GM12878 (cell line): ENCODE results near the gene PPFIA4. TPM values are rescaled to one million over a fixed set of nuclear protein-coding genes. Genes with fewer than 3 reads are reported as not detected.
A peak's percentile ranks its signal among the peaks of the same experiment; 100 is the strongest.

Source experiments
- ATAC-seq: fragments of 200-7000 bp; cut with Tn5 transposase; 3 replicates; pipeline ENCODE4 v1.9.1; 2020; ENCODE audit warnings: mild to moderate bottlenecking, moderate library complexity
- BruUV-seq: library from RNA; stranded (reverse); fragments of 400-500 nt; replicated peaks from 2 replicates; lab custom pipeline; 2021; lab: Mats Ljungman, UMichigan
- CTCF ChIA-PET: fragments of 300-600 bp; sonication (Branson Sonifier 250); formaldehyde crosslinking; extraction: SDS; loops from one replicate; lab custom pipeline; 2021; ENCODE audit warnings: inconsistent platforms; lab: Yijun Ruan, JAX
- POLR2A ChIA-PET: fragments of 350-600 bp; formaldehyde crosslinking; extraction: SDS; loops from one replicate; lab custom pipeline; 2021; ENCODE audit warnings: inconsistent platforms; lab: Charles Lee
- RAD21 ChIA-PET: fragments of 300-600 bp; sonication (Branson Sonifier 250); formaldehyde crosslinking; loops from one replicate; lab custom pipeline; 2023; ENCODE audit warnings: antibody characterized with exemption; ENCODE audit not compliant: unreplicated experiment; lab: Charles Lee
- SMC1A ChIA-PET: fragments of 300-600 bp; sonication (Branson Sonifier 250); formaldehyde crosslinking; loops from one replicate; lab custom pipeline; 2023; ENCODE audit not compliant: unreplicated experiment, uncharacterized antibody; lab: Charles Lee
- DNase-seq: peaks from one replicate; pipeline ENCODE4 v3.0.0-alpha.2; 2011; ENCODE audit warnings: low read depth, low spot score
- FAIRE-seq: peaks from 3 replicates; lab custom pipeline; 2011; peaks lifted over from hg19 to GRCh38; lab: Jason Lieb, UNC
- H2AFZ ChIP-seq: 2 replicates; pipeline ENCODE4 v1.6.0; 2011; ENCODE audit warnings: low read depth, low read length, control low read depth; ENCODE audit not compliant: control insufficient read depth
- H3K27ac ChIP-seq: 2 replicates; pipeline ENCODE4 v1.5.1; 2011; ENCODE audit warnings: control low read depth; ENCODE audit not compliant: control insufficient read depth, insufficient read depth
- H3K27me3 ChIP-seq, 2 experiments: replicated peaks in 1 of 2; 2 replicates each; pipeline versions ENCODE4 v1.6.0 to v1.6.1; 2011; ENCODE audit warnings: low read length in 1 of 2; ENCODE audit not compliant: control insufficient read depth in 2 of 2, insufficient read depth in 2 of 2
- H3K36me3 ChIP-seq, 2 experiments: 2 replicates each; pipeline ENCODE4 v1.5.1; 2011; ENCODE audit warnings: low read length in 1 of 2; ENCODE audit not compliant: control insufficient read depth in 2 of 2, insufficient read depth in 2 of 2
- H3K4me1 ChIP-seq: 2 replicates; pipeline ENCODE4 v1.6.1; 2011; ENCODE audit warnings: mild to moderate bottlenecking, low read length, moderate library complexity, mixed read lengths; ENCODE audit not compliant: control insufficient read depth, insufficient read depth
- H3K4me2 ChIP-seq: 2 replicates; pipeline ENCODE4 v1.6.0; 2011; ENCODE audit warnings: control low read depth; ENCODE audit not compliant: control insufficient read depth, insufficient read depth
- H3K4me3 ChIP-seq: fragments of 200-600 bp; sonication (generic); 2 replicates; pipeline ENCODE4 v1.5.1; 2016
- H3K79me2 ChIP-seq: 2 replicates; pipeline ENCODE4 v1.6.0; 2011; ENCODE audit warnings: low read length; ENCODE audit not compliant: control insufficient read depth, insufficient read depth
- H3K9ac ChIP-seq: 2 replicates; pipeline ENCODE4 v1.8.0; 2011; ENCODE audit warnings: low read length, control low read depth, mixed read lengths; ENCODE audit not compliant: control insufficient read depth, insufficient read depth
- H3K9me3 ChIP-seq: replicated peaks from 3 replicates; pipeline ENCODE4 v1.5.1; 2011; ENCODE audit warnings: mild to moderate bottlenecking, low read length; ENCODE audit not compliant: control insufficient read depth, insufficient read depth
- H4K20me1 ChIP-seq: 2 replicates; pipeline ENCODE4 v1.6.0; 2011; ENCODE audit not compliant: control insufficient read depth, insufficient read depth
- CTCF ChIP-seq, 3 experiments: IDR thresholded peaks in 2 of 3; conservative IDR thresholded peaks in 1 of 3; 2 replicates each; pipeline ENCODE4 v1.5.1; 2011; ENCODE audit warnings: low read depth in 3 of 3, low read length in 3 of 3, mild to moderate bottlenecking in 3 of 3, control low read depth in 2 of 3, moderate library complexity in 2 of 3, inconsistent platforms in 1 of 3, mixed read lengths in 1 of 3; ENCODE audit not compliant: control insufficient read depth in 2 of 3, insufficient read depth in 1 of 3; ENCODE audit errors: extremely low read depth in 1 of 3
- MAX ChIP-seq: IDR thresholded peaks from 2 replicates; pipeline ENCODE4 v1.6.1; 2012; ENCODE audit warnings: low read depth, low read length, improper control_type of control experiment
- NKRF ChIP-seq: fragments of 450-650 bp; conservative IDR thresholded peaks from 2 replicates; pipeline ENCODE4 v1.6.1; 2017; ENCODE audit warnings: mild to moderate bottlenecking, moderate library complexity
- RELA ChIP-seq: fragments of 450-650 bp; IDR thresholded peaks from 2 replicates; pipeline ENCODE4 v1.8.0; 2014; ENCODE audit warnings: borderline replicate concordance; ENCODE audit not compliant: partially characterized antibody
- STAT3 ChIP-seq: IDR thresholded peaks from 2 replicates; pipeline ENCODE4 v1.6.1; 2011; ENCODE audit warnings: low read depth, low read length, improper control_type of control experiment
- USF1 ChIP-seq: IDR thresholded peaks from 2 replicates; pipeline ENCODE4 v1.6.1; 2011; ENCODE audit warnings: borderline replicate concordance, low read depth, mild to moderate bottlenecking, moderate library complexity, mixed read lengths, low read length; ENCODE audit not compliant: insufficient read depth; ENCODE audit errors: extremely low read length
- WGBS: methylation state at CpG from one replicate; pipeline ENCODE4 v1.1.6; 2016; ENCODE audit warnings: low lambda C conversion rate; ENCODE audit not compliant: insufficient replicate concordance, insufficient coverage; ENCODE audit errors: missing lambda C conversion rate; 5-methylcytosine and 5-hydroxymethylcytosine counted together
- in situ Hi-C: fragments of 300-500 bp; cut with MboI; formaldehyde crosslinking; loops from 9 replicates; pipeline ENCODE4 v1.14.3; 2018; ENCODE audit warnings: mixed read lengths
- intact Hi-C: fragments of 100-400 bp; cut with micrococcal nuclease; formaldehyde crosslinking; loops from one replicate; pipeline ENCODE4 v1.14.2; 2022; ENCODE audit not compliant: unreplicated experiment
- polyA plus RNA-seq, 11 experiments: library from polyadenylated mRNA; depleted of rRNA in 4 of 11; unstranded in 6 of 11; stranded (reverse) in 5 of 11; fragments of >200 nt; fragmentation: Nextera tagmentation in 4 of 11; fragmentation: Illumina TruSeq in 1 of 11; extraction: Ambion mirVana in 4 of 11; extraction: Trizol in 1 of 11; gene quantifications; 1 replicate in 1 of 11; 2 replicates in 10 of 11; pipeline versions ENCODE4 v1.2.1 to v1.2.3, GENCODE V29; 2011 to 2016; ENCODE audit warnings: inconsistent platforms in 2 of 11, missing spikeins in 2 of 11, low read depth in 1 of 11
- total RNA-seq, 4 experiments: library from RNA; depleted of rRNA in 3 of 4; stranded (reverse); fragments of >200 nt in 3 of 4; fragmentation: Illumina TruSeq in 1 of 4; extraction: Trizol in 1 of 4; gene quantifications; 2 replicates each; pipeline versions ENCODE4 v1.2.1 to v1.2.3, GENCODE V29; 2013 to 2021

Gene PPFIA4
- total and polyA plus RNA-seq, 10 of the 15 experiments (the other 5 are each of a cell fraction or from before 2014, with no cell fraction given) = 0.02 to 19.7 (median 0.34) TPM; not detected in 1

GRCh38 chr1:203126151-203126865, 100.0 kb downstream of the PPFIA4 start:
- DNase-seq (no peak), FAIRE-seq (no peak), ATAC-seq (no peak)
- peaks cover 5 to 8% of the 10 kb centered on the region in 2 experiments for H3K27me3 ChIP-seq
- no peaks in the 10 kb centered on the region for H3K9me3 ChIP-seq
- no peaks in the 10 kb centered on the region for H3K79me2 ChIP-seq
- RAD21 ChIA-PET = no interaction called here
- in situ Hi-C loops = no loop called here
- H3K4me2 ChIP-seq = no peak overlapping the region
- no peak overlapping the region for H3K4me3 ChIP-seq
- SMC1A ChIA-PET = interaction anchor here (1.4 kb wide), 1 partner anchor 11 kb away, joined by 3 read pairs; no protein-coding TSS in a partner anchor
- H3K9ac ChIP-seq = no peak overlapping the region
- TF ChIP-seq USF1 (no peak), NKRF (no peak), MAX (no peak), RELA (no peak), CTCF (IDR thresholded peaks at IDR 0.05 in 2 of 3, conservative IDR thresholded peaks at IDR 0.05 in 1 of 3; ENCODE audit: control insufficient read depth in 2 of 3, extremely low read depth in 1 of 3, insufficient read depth in 1 of 3, low read depth in 3 of 3, low read length in 3 of 3) (peak in 2 of 3 experiments; percentile 9 to 19; a peak in 1 of 6 replicates), STAT3 (no peak)
- 13% methylated on average over 8 of the region's 8 CpGs for WGBS
- H2AFZ ChIP-seq = no peak overlapping the region
- H3K27ac ChIP-seq = no peak overlapping the region
- CTCF ChIA-PET = interaction anchor here (0.9 to 2.1 kb wide), 5 partner anchors 34 to 93 kb away, joined by 3 to 9 read pairs (median 4); no protein-coding TSS in a partner anchor
- H3K36me3 ChIP-seq = no peaks in the 10 kb centered on the region
- no peaks in the 10 kb centered on the region for H3K4me1 ChIP-seq
- POLR2A ChIA-PET = no interaction called here
- no peaks in the 10 kb centered on the region for H4K20me1 ChIP-seq
- BruUV-seq = no TSS peak
- intact Hi-C loops = no loop called here
